Osteocyte (in vitro differentiated cells): ENCODE data around the gene SAXO2. TPM values are rescaled to one million over a fixed set of nuclear protein-coding genes. Genes with fewer than 3 reads are reported as not detected.
"Not testable (repeated sequence)": the region's sequence is repeated elsewhere in the genome, so short reads cannot be mapped to it uniquely, and the experiment has no call there.

Experiments used
- DNase-seq: peaks from one replicate; pipeline ENCODE4 v3.0.0; 2021; ENCODE audit warnings: mixed read lengths; ENCODE audit not compliant: unreplicated experiment; ENCODE audit errors: extremely low spot score
- H3K27ac Mint-ChIP-seq: one replicate; pipeline ENCODE4 v1.8.0; 2021; ENCODE audit warnings: mild to moderate bottlenecking, mixed read lengths; ENCODE audit not compliant: unreplicated experiment
- H3K27me3 Mint-ChIP-seq: one replicate; pipeline ENCODE4 v1.8.0; 2021; ENCODE audit warnings: mixed read lengths; ENCODE audit not compliant: unreplicated experiment
- H3K36me3 Mint-ChIP-seq: one replicate; pipeline ENCODE4 v1.8.0; 2021; ENCODE audit warnings: mixed read lengths; ENCODE audit not compliant: unreplicated experiment
- H3K4me1 Mint-ChIP-seq: one replicate; pipeline ENCODE4 v1.8.0; 2021; ENCODE audit warnings: mixed read lengths; ENCODE audit not compliant: unreplicated experiment
- H3K4me3 Mint-ChIP-seq: one replicate; pipeline ENCODE4 v1.8.0; 2021; ENCODE audit warnings: mild to moderate bottlenecking, moderate library complexity, mixed read lengths; ENCODE audit not compliant: unreplicated experiment
- H3K9me3 Mint-ChIP-seq: one replicate; pipeline ENCODE4 v1.8.0; 2021; ENCODE audit warnings: mixed read lengths; ENCODE audit not compliant: unreplicated experiment
- total RNA-seq: library from RNA; stranded (reverse); gene quantifications from 2 replicates; pipeline ENCODE4 v1.2.1, GENCODE V29; 2021

SAXO2 gene
- total RNA-seq, 1 donor from 2014 or later, result 2.0 TPM

GRCh38 chr15:82331576-82332304 is 69.1 kb downstream of the SAXO2 start:
- not testable (repeated sequence) for H3K4me1 Mint-ChIP-seq, DNase-seq, H3K27me3 Mint-ChIP-seq, H3K27ac Mint-ChIP-seq, H3K9me3 Mint-ChIP-seq, H3K36me3 Mint-ChIP-seq, H3K4me3 Mint-ChIP-seq

- H3K27ac Mint-ChIP-seq, H3K9me3 Mint-ChIP-seq, H3K36me3 Mint-ChIP-seq, H3K4me3 Mint-ChIP-seq, H3K4me1 Mint-ChIP-seq, H3K27me3 Mint-ChIP-seq: not testable (repeated sequence)
- DNase-seq, result peak; percentile 73
Observed at GRCh38 chr15:82332711-82333602, 70.3 kb downstream of the SAXO2 start.

GRCh38 chr15:82333603-82334553 is 71.3 kb downstream of the SAXO2 start:
- H3K27me3 Mint-ChIP-seq, H3K27ac Mint-ChIP-seq, H3K36me3 Mint-ChIP-seq, H3K4me3 Mint-ChIP-seq, H3K9me3 Mint-ChIP-seq, H3K4me1 Mint-ChIP-seq: not testable (repeated sequence)
- peak; percentile 25 for DNase-seq

Other genes with a start within 250 kb of the SAXO2 start
- 22.7 and 24.5 TPM in 2 replicates for gene MEX3B, start 216.8 kb upstream of the SAXO2 start, total RNA-seq
- gene EFL1, start 84 bp upstream of the SAXO2 start, total RNA-seq, result 15.8 and 17.9 TPM in 2 replicates
- gene GOLGA6L10, start 86.7 kb downstream of the SAXO2 start, total RNA-seq, result 1.6 and 2.9 TPM in 2 replicates
- gene GOLGA6L9, start 167.0 kb downstream of the SAXO2 start, total RNA-seq, result 2.6 and 2.8 TPM in 2 replicates